Peyer's patch (tissue), 4 donors: ENCODE results near the gene ANKRD44.

ENCODE experiments used
- POLR2A ChIP-seq, 2 donors: fragments of 450-650 bp; IDR thresholded peaks; one replicate each; pipeline ENCODE4 v1.5.1; 2017; ENCODE audit warnings: antibody characterized with exemption in 2 of 2, mild to moderate bottlenecking in 2 of 2, moderate library complexity in 2 of 2
- TF ChIP-seq, protein P1 (sequence below), 6 experiments: fragments of 450-650 bp in 4 of 6; fragments of 200-600 bp in 2 of 6; sonication (generic) in 1 of 6; IDR thresholded peaks; one replicate each; pipeline ENCODE4 v1.5.1; 2017 to 2019; ENCODE audit warnings: antibody characterized with exemption in 6 of 6, mild to moderate bottlenecking in 3 of 6, moderate library complexity in 1 of 6

DNA sequence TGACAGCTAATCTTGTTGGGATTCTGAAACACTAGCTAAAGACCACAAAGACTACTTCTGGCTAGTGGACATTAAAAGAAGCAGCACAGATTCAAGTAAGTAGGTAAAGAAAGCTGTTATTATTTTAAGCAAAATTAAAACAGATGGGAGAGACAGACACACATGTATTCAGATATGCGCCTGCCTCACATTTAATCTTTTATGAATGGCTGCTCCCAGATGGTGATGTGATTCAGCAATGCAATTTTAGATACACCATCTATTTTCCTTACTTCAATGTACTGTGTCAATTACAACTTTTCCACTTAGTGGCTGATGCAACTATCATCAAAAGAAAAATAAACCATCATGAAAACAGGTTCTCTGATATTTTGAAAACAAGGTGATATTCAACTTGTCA is 251.1 kb downstream of the ANKRD44 start:
- TF ChIP-seq, protein P1, sequence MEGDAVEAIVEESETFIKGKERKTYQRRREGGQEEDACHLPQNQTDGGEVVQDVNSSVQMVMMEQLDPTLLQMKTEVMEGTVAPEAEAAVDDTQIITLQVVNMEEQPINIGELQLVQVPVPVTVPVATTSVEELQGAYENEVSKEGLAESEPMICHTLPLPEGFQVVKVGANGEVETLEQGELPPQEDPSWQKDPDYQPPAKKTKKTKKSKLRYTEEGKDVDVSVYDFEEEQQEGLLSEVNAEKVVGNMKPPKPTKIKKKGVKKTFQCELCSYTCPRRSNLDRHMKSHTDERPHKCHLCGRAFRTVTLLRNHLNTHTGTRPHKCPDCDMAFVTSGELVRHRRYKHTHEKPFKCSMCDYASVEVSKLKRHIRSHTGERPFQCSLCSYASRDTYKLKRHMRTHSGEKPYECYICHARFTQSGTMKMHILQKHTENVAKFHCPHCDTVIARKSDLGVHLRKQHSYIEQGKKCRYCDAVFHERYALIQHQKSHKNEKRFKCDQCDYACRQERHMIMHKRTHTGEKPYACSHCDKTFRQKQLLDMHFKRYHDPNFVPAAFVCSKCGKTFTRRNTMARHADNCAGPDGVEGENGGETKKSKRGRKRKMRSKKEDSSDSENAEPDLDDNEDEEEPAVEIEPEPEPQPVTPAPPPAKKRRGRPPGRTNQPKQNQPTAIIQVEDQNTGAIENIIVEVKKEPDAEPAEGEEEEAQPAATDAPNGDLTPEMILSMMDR (IDR thresholded peaks at IDR 0.05): no peak
- TF ChIP-seq POLR2A (IDR thresholded peaks at IDR 0.05): no peak
